HG03097 (cell line): Measurements from ENCODE around the gene GRAP2.
"Not testable (repeated sequence)": the region's sequence is repeated elsewhere in the genome, so short reads cannot be mapped to it uniquely, and the experiment has no call there.

Experiments
- ATAC-seq: cut with Tn5 transposase; IDR thresholded peaks from one replicate; pipeline ENCODE4 v1.9.1; 2021; ENCODE audit not compliant: unreplicated experiment, low FRiP score

The GRAP2 gene

GRCh38 chr22:39942439-39943230 lies 41.8 kb downstream of the GRAP2 start:
- no peak for ATAC-seq

DNA sequence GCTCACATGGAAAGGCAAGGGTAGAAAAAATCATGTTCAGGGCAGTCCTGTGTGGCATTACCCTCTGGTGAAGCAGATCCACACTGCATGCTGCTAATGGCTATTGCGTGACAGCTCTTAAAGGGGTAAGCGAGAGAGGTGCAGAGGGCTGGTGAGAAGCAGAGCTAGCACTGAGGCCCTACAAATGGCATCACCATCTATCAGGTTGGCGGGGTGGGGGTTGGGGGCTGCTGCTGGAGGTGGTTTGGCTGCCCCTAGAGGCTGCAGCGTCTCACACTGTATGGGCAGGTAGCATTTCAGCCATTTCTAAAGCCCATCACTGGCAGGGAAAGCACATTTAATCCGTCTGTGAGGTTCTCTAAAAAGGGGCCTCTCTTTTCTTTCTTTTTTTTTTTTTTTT lies 42.5 kb downstream of the GRAP2 start:
- no peak for ATAC-seq

DNA sequence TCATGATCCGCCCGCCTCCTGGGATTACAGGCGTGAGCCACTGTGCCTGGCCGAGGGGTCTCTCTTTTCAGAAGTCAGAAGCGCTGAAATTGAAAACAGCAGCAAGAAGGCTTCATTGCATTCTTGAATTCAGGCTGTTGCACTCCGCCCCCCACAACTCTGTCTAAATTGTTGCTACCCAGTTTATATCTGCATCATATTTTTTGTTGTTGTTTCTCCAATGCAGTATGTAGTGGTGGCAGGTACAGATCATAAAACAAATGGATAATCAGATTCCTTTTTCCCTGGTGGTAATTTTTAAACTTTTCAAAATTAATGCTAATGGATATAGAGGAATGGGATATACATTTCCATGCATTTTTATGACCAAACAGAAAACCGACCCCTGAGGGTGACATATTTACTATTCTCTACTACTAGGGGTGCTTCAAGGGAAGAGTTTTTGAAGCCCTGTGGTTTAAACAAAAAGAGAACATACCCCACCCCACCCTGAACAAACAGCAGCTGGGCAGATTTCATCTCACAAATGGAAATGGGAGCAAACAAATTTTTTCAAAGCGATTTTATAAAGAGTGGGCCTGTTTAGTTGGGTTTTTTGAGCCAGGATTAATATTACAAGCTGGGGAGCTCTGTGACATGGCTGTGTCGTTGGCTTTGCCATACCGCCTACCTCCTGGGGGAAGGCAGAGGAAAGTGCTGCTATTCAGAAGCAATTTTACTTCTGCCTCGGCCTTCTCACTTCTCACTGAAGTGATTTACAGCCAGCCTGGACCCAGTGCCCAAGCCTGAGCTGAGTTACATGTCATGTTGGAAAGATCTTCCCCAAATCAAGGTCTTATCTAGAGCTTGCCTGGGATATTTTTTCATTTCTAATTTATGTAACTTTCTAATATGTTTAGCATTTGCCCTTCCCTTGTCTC lies 43.3 kb downstream of the GRAP2 start:
- no peak for ATAC-seq

GRCh38 chr22:39946126-39946502 lies 45.2 kb downstream of the GRAP2 start:
- ATAC-seq: no peak

DNA sequence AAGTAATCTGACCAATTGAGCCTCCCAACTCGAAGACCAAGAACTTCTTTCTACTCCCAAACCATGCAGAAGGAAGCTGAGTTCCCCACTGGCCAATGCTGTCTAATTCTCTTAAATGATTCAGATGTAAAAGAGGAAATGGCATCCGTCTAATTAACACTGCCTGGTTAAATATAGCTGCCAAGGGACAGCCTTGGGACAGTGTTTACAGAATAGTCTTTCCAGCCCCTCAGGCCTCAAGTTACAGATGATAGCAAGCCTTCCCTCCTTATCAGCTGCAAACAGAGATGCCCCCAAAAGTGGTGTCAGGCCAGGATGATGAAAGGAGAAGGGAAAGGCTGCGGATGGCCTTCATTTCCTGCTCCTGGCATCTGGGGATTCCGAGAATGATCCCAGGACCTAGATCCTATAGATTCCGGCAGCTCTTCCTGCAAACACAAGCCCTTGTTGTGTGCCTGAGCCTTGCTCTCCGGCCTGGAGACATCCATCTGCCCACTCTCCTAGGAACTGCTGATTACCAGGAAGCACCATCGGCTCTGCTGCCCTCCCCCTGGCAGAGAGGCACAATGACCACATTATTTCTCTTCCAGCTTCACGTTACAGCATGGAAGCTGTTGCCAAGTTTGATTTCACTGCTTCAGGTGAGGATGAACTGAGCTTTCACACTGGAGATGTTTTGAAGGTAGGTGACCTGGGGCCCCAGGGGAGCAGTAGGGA lies 45.8 kb downstream of the GRAP2 start:
- ATAC-seq: no peak

DNA sequence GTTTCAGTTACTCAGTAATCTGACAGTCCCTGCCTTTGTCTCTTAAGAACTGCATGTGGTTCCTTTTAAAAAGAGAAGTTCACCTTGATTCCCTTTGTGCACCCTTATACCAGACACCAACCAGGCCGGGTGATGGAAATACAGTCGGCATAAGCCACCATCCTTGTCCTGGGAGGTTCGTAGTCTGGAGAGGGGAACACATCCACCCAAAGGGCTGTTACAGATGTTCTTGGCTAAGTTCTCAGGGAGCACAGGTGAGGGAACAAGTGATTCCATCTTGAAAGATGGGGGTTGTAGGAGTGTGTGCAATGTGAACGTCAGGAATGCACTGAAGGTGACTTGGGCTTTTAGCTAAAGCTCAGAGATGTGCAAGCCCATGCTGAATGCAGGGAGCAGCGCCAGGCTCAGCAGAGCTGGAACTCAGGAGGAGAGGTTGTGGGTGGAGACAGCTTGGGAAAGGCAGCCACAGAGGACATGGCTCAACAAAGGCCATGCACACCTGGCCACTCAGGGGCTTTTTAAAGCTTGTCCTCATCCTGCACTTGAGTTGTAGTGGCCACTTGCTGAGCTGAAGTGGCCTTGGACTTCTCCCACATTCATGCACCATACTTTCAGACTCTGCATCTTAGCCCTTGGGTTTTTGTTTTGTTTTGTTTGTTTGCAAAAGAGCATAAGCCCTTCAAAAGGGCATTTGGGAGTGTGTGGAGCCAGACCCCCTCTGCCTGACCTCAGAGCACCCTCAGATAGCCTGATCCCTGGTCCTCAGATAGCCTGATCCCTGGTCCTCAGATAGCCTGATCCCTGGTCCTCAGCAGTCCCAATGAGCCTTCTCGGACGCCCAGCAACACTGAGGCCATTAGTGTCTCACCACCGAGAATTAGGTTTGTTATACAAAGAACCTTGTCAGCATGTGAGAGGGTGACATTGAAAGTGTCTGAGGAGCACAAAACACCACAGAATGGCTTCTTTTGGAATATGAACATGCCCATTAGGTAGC lies 46.6 kb downstream of the GRAP2 start:
- no peak for ATAC-seq

GRCh38 chr22:39949964-39950737 lies 49.3 kb downstream of the GRAP2 start:
- ATAC-seq: no peak

DNA sequence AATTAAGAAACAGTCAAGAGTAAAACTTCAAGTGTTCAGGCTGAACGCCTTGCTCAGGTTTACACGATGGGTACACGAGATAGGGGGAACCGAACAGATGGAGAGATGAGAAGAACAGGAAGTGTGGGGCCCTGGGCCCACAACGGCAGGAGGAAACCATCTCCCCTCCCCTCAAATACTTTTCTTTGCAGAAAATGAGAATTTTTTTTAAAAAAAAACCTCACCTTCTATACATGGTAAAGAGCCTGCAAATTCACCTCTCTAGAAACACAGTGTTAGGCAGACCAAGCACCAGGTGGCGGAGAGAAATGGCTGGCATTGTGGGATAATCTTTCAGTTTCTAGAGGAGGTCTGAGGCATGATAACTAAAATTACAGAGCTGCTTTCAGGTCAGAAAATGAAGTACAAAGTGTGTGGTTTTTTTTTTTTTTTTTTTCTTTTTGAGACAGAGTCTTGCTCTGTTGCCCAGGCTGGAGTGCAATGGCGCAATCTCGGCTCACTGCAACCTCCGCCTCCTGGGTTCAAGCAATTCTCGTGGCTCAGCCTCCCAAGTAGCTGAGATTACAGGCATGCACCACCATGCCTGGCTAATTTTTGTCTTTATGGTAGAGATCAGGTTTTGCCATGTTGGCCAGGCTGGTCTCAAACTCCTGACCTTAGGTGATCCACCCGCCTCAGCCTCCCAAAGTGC lies 50.9 kb downstream of the GRAP2 start:
- ATAC-seq: not testable (repeated sequence)

GRCh38 chr22:39952347-39952746 lies 51.5 kb downstream of the GRAP2 start:
- no peak for ATAC-seq

DNA sequence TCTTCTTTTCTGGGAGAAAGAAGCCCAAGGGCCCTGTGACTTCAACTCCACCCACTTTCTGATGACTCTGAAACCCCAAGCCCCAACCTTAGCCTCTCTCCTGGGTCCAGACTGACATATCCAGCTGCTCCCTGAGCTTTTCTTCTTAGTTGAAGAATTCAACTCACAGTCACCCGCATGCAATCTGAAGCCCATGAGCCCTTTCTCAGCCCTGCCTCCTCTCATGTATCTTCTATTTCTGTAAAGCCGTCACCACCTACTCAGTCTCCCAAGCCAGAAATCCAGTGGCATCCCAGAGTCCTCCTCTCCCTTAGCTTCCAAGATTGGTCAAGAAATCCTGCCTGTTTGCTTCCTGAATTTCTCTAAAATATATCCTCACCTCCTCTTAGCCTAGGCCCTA lies 52.2 kb downstream of the GRAP2 start:
- ATAC-seq: no peak

DNA sequence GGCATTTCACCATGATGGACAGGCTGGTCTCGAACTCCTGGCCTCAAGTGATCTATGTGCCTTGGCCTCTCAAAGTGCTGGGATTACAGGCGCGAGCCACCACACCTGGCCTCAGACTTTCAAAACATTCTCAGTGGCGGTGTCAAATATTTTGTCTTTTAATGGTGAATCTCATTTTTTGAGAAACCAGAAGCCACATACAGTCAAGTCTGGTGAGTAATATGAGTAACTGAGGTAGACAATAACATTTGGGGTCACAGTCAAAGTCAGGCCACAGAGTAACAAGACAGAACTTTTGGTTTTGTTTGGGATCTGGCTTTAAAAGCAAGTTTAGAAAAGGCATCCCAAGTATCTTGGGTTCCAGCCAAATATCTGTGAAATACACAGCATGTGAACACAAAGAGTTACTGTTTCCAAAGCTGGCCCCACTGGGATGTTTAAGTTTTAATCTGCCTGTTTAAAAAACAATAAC lies 53.7 kb downstream of the GRAP2 start:
- ATAC-seq: no peak

- ATAC-seq: no peak
Measured at GRCh38 chr22:39955675-39956074, 54.8 kb downstream of the GRAP2 start.

DNA sequence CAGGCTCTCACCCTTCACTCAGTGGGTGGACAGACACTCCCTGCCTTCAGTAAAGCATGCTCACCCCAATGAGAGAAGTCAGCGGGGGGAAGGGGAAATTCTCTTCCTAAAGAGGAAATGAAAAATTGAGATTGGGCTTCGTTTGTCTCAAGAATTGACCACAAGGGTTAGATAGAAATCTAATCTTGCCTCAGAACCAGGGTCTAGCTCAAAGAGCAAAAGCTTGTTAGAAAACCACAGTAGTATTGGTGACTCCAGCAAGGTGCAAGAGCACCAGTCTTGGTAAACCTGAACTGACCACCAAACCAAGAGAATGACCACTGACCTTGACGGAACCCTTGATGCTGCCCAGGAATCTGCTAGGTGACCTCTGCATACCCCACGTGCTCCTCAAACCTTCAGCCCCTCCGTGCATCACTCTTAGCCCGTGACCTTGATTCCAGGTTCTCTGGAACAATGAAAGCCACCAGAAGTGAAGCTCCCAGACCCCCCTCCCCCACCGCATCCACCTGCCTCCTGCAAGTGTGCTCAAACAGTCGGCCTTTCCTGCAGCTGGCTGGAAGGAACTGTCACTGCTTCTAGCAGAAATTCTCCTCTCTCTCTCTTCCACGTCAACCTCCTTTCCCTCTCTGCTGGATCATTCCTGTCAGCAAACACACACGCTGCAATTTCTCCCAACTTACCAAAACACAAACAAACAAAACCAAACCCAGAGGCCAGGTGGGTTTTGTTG lies 56.2 kb downstream of the GRAP2 start:
- ATAC-seq: peak; percentile 42

- ATAC-seq: no peak
Measured at GRCh38 chr22:39958009-39958711, 57.3 kb downstream of the GRAP2 start.

GRCh38 chr22:39958949-39959639 lies 58.2 kb downstream of the GRAP2 start:
- ATAC-seq: no peak

- no peak for ATAC-seq
Measured at GRCh38 chr22:39959640-39960447, 59.0 kb downstream of the GRAP2 start, which contains the start of gene TMA7B. TSS of gene TMA7B (plus strand) at chr22:39960397. CDS start at chr22:39964375, 3,978 bp downstream.
